DND-41 (cell line): Measurements from ENCODE around the gene ATP9B.

Experiments
- ATAC-seq: fragments of 200-7000 bp; cut with Tn5 transposase; 3 replicates; pipeline ENCODE4 v1.9.1; 2021; ENCODE audit warnings: low read depth; ENCODE audit not compliant: insufficient read depth
- DNase-seq: peaks from one replicate; pipeline ENCODE4 v3.0.0-alpha.2; 2020
- H2AFZ ChIP-seq: 2 replicates; pipeline ENCODE4 v1.6.0; 2012; ENCODE audit warnings: low read depth, low read length
- H3K27ac ChIP-seq: 2 replicates; pipeline ENCODE4 v1.5.1; 2012; ENCODE audit warnings: low read length, inconsistent platforms
- H3K27me3 ChIP-seq: fragments of 200-600 bp; sonication (generic); 2 replicates; pipeline ENCODE4 v1.6.0; 2012; ENCODE audit warnings: low read length, mild to moderate bottlenecking, inconsistent platforms; ENCODE audit not compliant: insufficient read depth, poor library complexity
- H3K36me3 ChIP-seq: 2 replicates; pipeline ENCODE4 v1.5.1; 2012; ENCODE audit warnings: low read length, inconsistent platforms; ENCODE audit not compliant: insufficient read depth
- H3K4me1 ChIP-seq: 2 replicates; pipeline ENCODE4 v1.5.1; 2012; ENCODE audit warnings: mild to moderate bottlenecking, low read length; ENCODE audit not compliant: insufficient read depth
- H3K4me2 ChIP-seq: 2 replicates; pipeline ENCODE4 v1.6.0; 2012; ENCODE audit warnings: mild to moderate bottlenecking, moderate library complexity, low read length, inconsistent platforms; ENCODE audit not compliant: insufficient read depth
- H3K4me3 ChIP-seq, 2 experiments: fragments of 200-600 bp in 1 of 2; shearing (Covaris generic) in 1 of 2; 2 replicates each; pipeline ENCODE4 v1.5.1; 2012 to 2016; ENCODE audit warnings: inconsistent platforms in 2 of 2, low read length in 2 of 2, mild to moderate bottlenecking in 2 of 2, low read depth in 1 of 2, moderate library complexity in 1 of 2
- H3K79me2 ChIP-seq: 2 replicates; pipeline ENCODE4 v1.6.0; 2012; ENCODE audit warnings: low read length, inconsistent platforms; ENCODE audit not compliant: insufficient read depth
- H3K9ac ChIP-seq: 2 replicates; pipeline ENCODE4 v1.6.0; 2012; ENCODE audit warnings: low read depth, mild to moderate bottlenecking, inconsistent platforms, low read length, moderate library complexity
- H3K9me3 ChIP-seq: 2 replicates; pipeline ENCODE4 v1.5.1; 2012; ENCODE audit warnings: low read length, moderate library complexity, mild to moderate bottlenecking, inconsistent platforms; ENCODE audit not compliant: insufficient read depth, severe bottlenecking
- H4K20me1 ChIP-seq: 2 replicates; pipeline ENCODE4 v1.6.0; 2012; ENCODE audit warnings: low read length; ENCODE audit not compliant: insufficient read depth
- CTCF ChIP-seq: IDR thresholded peaks from 2 replicates; pipeline ENCODE4 v1.5.1; 2012; ENCODE audit warnings: borderline replicate concordance, low read length, moderate library complexity, mild to moderate bottlenecking; ENCODE audit not compliant: poor library complexity, severe bottlenecking; ENCODE audit errors: extremely low read depth
- EZH2 ChIP-seq: IDR thresholded peaks from 3 replicates; pipeline ENCODE4 v1.6.1; 2012; ENCODE audit warnings: borderline replicate concordance, low read depth, mild to moderate bottlenecking, moderate library complexity, low read length, inconsistent platforms; ENCODE audit not compliant: severe bottlenecking

ATP9B gene

GRCh38 chr18:79214056-79214455 lies 144.9 kb downstream of the ATP9B start:
- Histone ChIP-seq H3K4me2 (no peak overlapping the region), H3K27ac (no peak overlapping the region), H3K27me3 (no peaks in the 10 kb centered on the region), H2AFZ (no peak overlapping the region), H3K79me2 (no peaks in the 10 kb centered on the region), H3K4me3 (no peak overlapping the region), H3K9ac (no peak overlapping the region), H3K4me1 (no peaks in the 10 kb centered on the region), H3K36me3 (peaks cover 18% of the 10 kb centered on the region; the same call in 1 of the 2 replicates), H4K20me1 (peaks cover 8% of the 10 kb centered on the region; the same call in 1 of the 2 replicates), H3K9me3 (no peaks in the 10 kb centered on the region)
- DNase-seq (no peak), ATAC-seq (no peak)
- no peak for TF ChIP-seq EZH2
- TF ChIP-seq CTCF: no peak

DNA sequence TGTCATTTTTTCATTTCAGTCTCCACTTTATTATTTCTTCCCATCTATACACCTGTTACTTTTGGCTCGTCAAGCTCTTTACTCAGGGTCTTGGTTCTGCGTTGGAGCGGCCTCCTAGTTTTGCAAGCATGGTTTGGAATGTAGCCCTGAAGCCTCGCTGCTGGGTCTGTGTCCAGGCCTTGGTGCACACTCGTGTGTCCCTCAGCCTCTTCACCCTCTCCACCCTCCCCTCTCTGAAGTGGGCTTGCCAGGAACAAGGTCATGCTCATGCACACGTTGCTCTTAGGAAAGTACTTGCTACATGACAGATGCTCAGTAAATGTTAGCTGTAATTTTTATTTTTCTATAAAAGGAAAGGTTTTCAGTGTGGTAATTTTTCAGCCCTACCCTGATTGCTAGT lies 147.0 kb downstream of the ATP9B start:
- Histone ChIP-seq H3K4me2 (no peak overlapping the region), H3K4me3 (no peak overlapping the region), H3K27ac (no peak overlapping the region), H3K27me3 (no peaks in the 10 kb centered on the region), H2AFZ (no peak overlapping the region), H3K36me3 (peaks cover 8% of the 10 kb centered on the region; the same call in 1 of the 2 replicates), H3K9ac (no peak overlapping the region), H3K79me2 (no peaks in the 10 kb centered on the region), H4K20me1 (no peaks in the 10 kb centered on the region; the same call in 1 of the 2 replicates), H3K9me3 (no peaks in the 10 kb centered on the region), H3K4me1 (no peaks in the 10 kb centered on the region)
- no peak for TF ChIP-seq CTCF
- TF ChIP-seq EZH2: no peak
- DNase-seq (no peak), ATAC-seq (no peak)

- H3K4me1 ChIP-seq: no peaks in the 10 kb centered on the region
- H3K27me3 ChIP-seq: no peaks in the 10 kb centered on the region
- no peak overlapping the region for H3K9ac ChIP-seq
- no peak overlapping the region for H2AFZ ChIP-seq
- H3K4me3 ChIP-seq: no peak overlapping the region
- DNase-seq (no peak), ATAC-seq (no peak)
- H3K9me3 ChIP-seq: no peaks in the 10 kb centered on the region
- H3K4me2 ChIP-seq: no peak overlapping the region
- peaks cover 8% of the 10 kb centered on the region; the same call in 1 of the 2 replicates for H3K36me3 ChIP-seq
- no peak for TF ChIP-seq CTCF
- TF ChIP-seq EZH2: no peak
- H4K20me1 ChIP-seq: no peaks in the 10 kb centered on the region; the same call in 1 of the 2 replicates
- no peaks in the 10 kb centered on the region for H3K79me2 ChIP-seq
- H3K27ac ChIP-seq: no peak overlapping the region
Measured at GRCh38 chr18:79217979-79218604, 148.9 kb downstream of the ATP9B start.
